Thyroid gland (tissue), 4 donors: ENCODE measurements around the gene CDK16. TPM values are rescaled to one million over a fixed set of nuclear protein-coding genes. Genes with fewer than 3 reads are reported as not detected.

ENCODE experiments used
- DNase-seq, 2 donors: peaks; one replicate each; pipeline ENCODE4 v3.0.0-alpha.2; 2019
- H3K27ac ChIP-seq, 3 donors: fragments of 200-600 bp; sonication (generic); 1 replicate in 2 of 3; 2 replicates in 1 of 3; pipeline ENCODE4 v1.5.1; 2016 to 2019; ENCODE audit warnings: mild to moderate bottlenecking in 1 of 3, moderate library complexity in 1 of 3
- H3K27me3 ChIP-seq: fragments of 200-600 bp; sonication (generic); one replicate; pipeline ENCODE4 v1.5.1; 2019
- H3K36me3 ChIP-seq, 2 donors: fragments of 200-600 bp; sonication (generic); one replicate each; pipeline ENCODE4 v1.5.1; 2016 to 2019
- H3K4me1 ChIP-seq, 2 donors: fragments of 200-600 bp; sonication (generic); one replicate each; pipeline ENCODE4 v1.5.1; 2017 to 2019
- H3K4me3 ChIP-seq, 3 donors: fragments of 200-600 bp; sonication (generic); replicated peaks in 1 of 3; 1 replicate in 2 of 3; 2 replicates in 1 of 3; pipeline ENCODE4 v1.5.1; 2016; ENCODE audit warnings: mild to moderate bottlenecking in 1 of 3
- H3K9me3 ChIP-seq: fragments of 200-600 bp; sonication (generic); one replicate; pipeline ENCODE4 v1.5.1; 2017
- POLR2A ChIP-seq, 2 donors: fragments of 450-650 bp; IDR thresholded peaks; one replicate each; pipeline ENCODE4 v1.6.1; 2017; ENCODE audit warnings: antibody characterized with exemption in 2 of 2, mild to moderate bottlenecking in 2 of 2, moderate library complexity in 1 of 2
- WGBS, 2 donors: methylation state at CpG; one replicate each; pipeline ENCODE4 v1.1.5; 2017; 5-methylcytosine and 5-hydroxymethylcytosine counted together
- intact Hi-C: fragments of 100-400 bp; cut with DNase I; formaldehyde crosslinking; loops from one replicate; pipeline ENCODE4 v1.15.1; 2023
- total RNA-seq, 4 donors: library from RNA; depleted of rRNA; stranded (reverse); fragments of >200 nt; gene quantifications; one replicate each; pipeline ENCODE4 v1.2.3, GENCODE V29; 2016
- TF ChIP-seq, protein P1 (sequence below), 6 experiments: fragments of 200-600 bp in 3 of 6; fragments of 450-650 bp in 3 of 6; sonication (generic) in 3 of 6; IDR thresholded peaks; one replicate each; pipeline ENCODE4 v1.5.1; 2016 to 2019; ENCODE audit warnings: antibody characterized with exemption in 6 of 6, mild to moderate bottlenecking in 2 of 6, inconsistent platforms in 1 of 6, moderate library complexity in 1 of 6

Gene CDK16
- total RNA-seq, 4 donors from 2014 or later, result 76.6 to 111 (median 93.7) TPM

DNA sequence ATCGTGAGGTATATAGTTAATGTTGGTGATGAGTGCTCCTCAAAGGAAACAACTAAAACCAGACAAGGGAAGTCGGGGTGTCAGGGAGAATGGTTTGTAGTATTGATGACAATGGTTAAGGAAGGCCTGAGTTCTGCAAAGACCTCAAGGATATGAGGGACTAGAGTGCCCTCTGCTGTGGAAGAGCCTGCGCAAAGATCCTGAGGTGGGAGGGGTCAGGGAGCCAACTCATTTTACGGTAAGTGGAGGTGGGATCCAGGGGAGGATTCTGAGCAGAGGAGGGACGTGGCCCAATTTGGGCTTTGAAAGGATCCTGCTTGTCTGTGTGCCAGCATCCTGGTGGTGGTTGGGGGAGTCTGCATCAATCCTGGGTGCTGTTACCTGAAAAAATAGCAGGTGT lies 13.5 kb upstream of the CDK16 start:
- no peak overlapping the region for H3K27ac ChIP-seq
- no peaks in the 10 kb centered on the region for H3K27me3 ChIP-seq
- TF ChIP-seq POLR2A (IDR thresholded peaks at IDR 0.05), result no peak
- TF ChIP-seq, protein P1, sequence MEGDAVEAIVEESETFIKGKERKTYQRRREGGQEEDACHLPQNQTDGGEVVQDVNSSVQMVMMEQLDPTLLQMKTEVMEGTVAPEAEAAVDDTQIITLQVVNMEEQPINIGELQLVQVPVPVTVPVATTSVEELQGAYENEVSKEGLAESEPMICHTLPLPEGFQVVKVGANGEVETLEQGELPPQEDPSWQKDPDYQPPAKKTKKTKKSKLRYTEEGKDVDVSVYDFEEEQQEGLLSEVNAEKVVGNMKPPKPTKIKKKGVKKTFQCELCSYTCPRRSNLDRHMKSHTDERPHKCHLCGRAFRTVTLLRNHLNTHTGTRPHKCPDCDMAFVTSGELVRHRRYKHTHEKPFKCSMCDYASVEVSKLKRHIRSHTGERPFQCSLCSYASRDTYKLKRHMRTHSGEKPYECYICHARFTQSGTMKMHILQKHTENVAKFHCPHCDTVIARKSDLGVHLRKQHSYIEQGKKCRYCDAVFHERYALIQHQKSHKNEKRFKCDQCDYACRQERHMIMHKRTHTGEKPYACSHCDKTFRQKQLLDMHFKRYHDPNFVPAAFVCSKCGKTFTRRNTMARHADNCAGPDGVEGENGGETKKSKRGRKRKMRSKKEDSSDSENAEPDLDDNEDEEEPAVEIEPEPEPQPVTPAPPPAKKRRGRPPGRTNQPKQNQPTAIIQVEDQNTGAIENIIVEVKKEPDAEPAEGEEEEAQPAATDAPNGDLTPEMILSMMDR (IDR thresholded peaks at IDR 0.05), result no peak
- H3K36me3 ChIP-seq, result peaks cover 67 to 99% of the 10 kb centered on the region in 2 donors
- intact Hi-C loops, result no loop called here
- no peak for DNase-seq
- H3K4me3 ChIP-seq, result no peak overlapping the region
- 82 to 85% methylated on average over 5 of the region's 5 CpGs for WGBS, 2 donors
- no peaks in the 10 kb centered on the region for H3K9me3 ChIP-seq
- peaks cover 0 to 7% of the 10 kb centered on the region in 2 donors for H3K4me1 ChIP-seq

DNA sequence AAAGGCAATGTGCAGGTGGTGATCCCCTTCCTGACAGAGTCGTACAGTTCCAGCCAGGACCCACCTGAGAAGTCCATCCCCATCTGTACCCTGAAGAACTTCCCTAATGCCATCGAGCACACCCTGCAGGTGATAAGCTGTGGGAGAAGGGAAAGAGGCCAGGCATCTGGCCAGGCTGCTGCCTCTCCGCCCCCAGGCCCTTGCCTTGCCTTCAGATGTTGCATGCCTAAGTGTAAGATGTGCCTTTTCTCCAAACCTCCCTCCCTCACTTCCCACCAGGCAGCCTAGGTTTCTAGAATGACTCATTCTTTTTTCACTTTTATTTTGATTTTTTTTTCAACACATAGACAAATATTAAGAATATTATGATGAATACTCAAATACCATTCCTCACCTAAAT lies 12.2 kb upstream of the CDK16 start:
- Histone ChIP-seq H3K4me1 (peaks cover 0 to 7% of the 10 kb centered on the region in 2 donors), H3K9me3 (no peaks in the 10 kb centered on the region), H3K36me3 (peaks cover 67 to 99% of the 10 kb centered on the region in 2 donors), H3K27me3 (no peaks in the 10 kb centered on the region), H3K4me3 (no peak overlapping the region), H3K27ac (no peak overlapping the region)
- intact Hi-C loops, result no loop called here
- TF ChIP-seq, protein P1 (IDR thresholded peaks at IDR 0.05), result no peak
- TF ChIP-seq POLR2A (IDR thresholded peaks at IDR 0.05), result no peak
- 83 to 86% methylated on average over 2 to 3 of the region's 3 CpGs for WGBS, 2 donors
- DNase-seq, result no peak

DNA sequence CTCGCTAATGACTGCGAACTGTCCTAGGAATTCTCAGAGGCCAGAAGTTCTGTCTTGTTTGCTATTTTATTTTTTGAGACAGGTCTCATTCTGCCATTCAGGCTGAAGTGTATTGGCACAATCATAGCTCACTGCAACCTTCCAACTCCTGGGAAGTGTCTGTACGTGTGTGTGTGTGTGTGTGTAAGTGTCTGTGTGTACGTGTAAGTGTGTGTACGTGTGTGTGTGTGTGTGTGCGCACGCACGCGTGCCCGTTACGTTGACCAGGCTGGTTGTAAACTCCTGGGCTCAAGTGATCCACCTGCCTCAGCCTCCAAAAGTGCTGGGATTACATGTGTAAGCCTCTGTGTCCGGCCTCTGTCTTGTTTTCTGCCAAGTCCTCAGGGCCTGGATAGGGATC lies 10.4 kb upstream of the CDK16 start:
- H3K36me3 ChIP-seq, result peaks cover 68 to 99% of the 10 kb centered on the region in 2 donors
- H3K4me3 ChIP-seq, result no peak overlapping the region
- H3K9me3 ChIP-seq, result no peaks in the 10 kb centered on the region
- intact Hi-C loops, result no loop called here
- no peak overlapping the region for H3K27ac ChIP-seq
- no peaks in the 10 kb centered on the region for H3K4me1 ChIP-seq
- WGBS, 2 donors, result 82 to 93% methylated on average over 8 to 11 of the region's 12 CpGs
- H3K27me3 ChIP-seq, result no peaks in the 10 kb centered on the region
- TF ChIP-seq POLR2A (IDR thresholded peaks at IDR 0.05), result no peak
- TF ChIP-seq, protein P1 (IDR thresholded peaks at IDR 0.05), result no peak
- DNase-seq, result no peak

- no peaks in the 10 kb centered on the region for H3K4me1 ChIP-seq
- no peak overlapping the region for H3K27ac ChIP-seq
- H3K27me3 ChIP-seq, result no peaks in the 10 kb centered on the region
- no peak for TF ChIP-seq POLR2A (IDR thresholded peaks at IDR 0.05)
- TF ChIP-seq, protein P1 (IDR thresholded peaks at IDR 0.05), result no peak
- no peak overlapping the region for H3K4me3 ChIP-seq
- no peak for DNase-seq
- no peaks in the 10 kb centered on the region for H3K9me3 ChIP-seq
- H3K36me3 ChIP-seq, result peaks cover 78 to 99% of the 10 kb centered on the region in 2 donors
- intact Hi-C loops, result no loop called here
- 85 to 97% methylated on average over 5 to 6 of the region's 16 CpGs for WGBS, 2 donors
These were observed 8.8 kb upstream of the CDK16 start for GRCh38 chrX:47209508-47210238.

- intact Hi-C loops, result no loop called here
- Histone ChIP-seq H3K36me3 (peaks cover 85 to 97% of the 10 kb centered on the region in 2 donors), H3K4me3 (no peak overlapping the region), H3K27me3 (no peaks in the 10 kb centered on the region), H3K27ac (no peak overlapping the region), H3K4me1 (no peaks in the 10 kb centered on the region), H3K9me3 (no peaks in the 10 kb centered on the region)
- TF ChIP-seq POLR2A (IDR thresholded peaks at IDR 0.05), result no peak
- TF ChIP-seq, protein P1 (IDR thresholded peaks at IDR 0.05), result no peak
- DNase-seq, result no peak
- 88 to 96% methylated on average over 8 to 11 of the region's 15 CpGs for WGBS, 2 donors
These were observed 7.6 kb upstream of the CDK16 start for GRCh38 chrX:47210661-47211425.
